SJCRH30 (cell line): Measurements from ENCODE around the gene DYNC2H1. TPM values are rescaled to one million over a fixed set of nuclear protein-coding genes. Genes with fewer than 3 reads are reported as not detected.

Experiments
- DNase-seq, 2 experiments: peaks; one replicate each; pipeline ENCODE4 v3.0.0-alpha.2; 2015 to 2020
- H3K27ac ChIP-seq: fragments of 250-450 bp; sonication (Bioruptor Pico); 2 replicates; pipeline ENCODE4 v1.5.1; 2020; ENCODE audit warnings: mild to moderate bottlenecking, moderate library complexity
- H3K27me3 ChIP-seq: fragments of 250-450 bp; sonication (Bioruptor Pico); 2 replicates; pipeline ENCODE4 v1.5.1; 2020; ENCODE audit warnings: mild to moderate bottlenecking, moderate library complexity
- H3K36me3 ChIP-seq: fragments of 250-450 bp; sonication (Bioruptor Pico); 2 replicates; pipeline ENCODE4 v1.5.1; 2020; ENCODE audit warnings: mild to moderate bottlenecking, moderate library complexity
- H3K4me1 ChIP-seq: fragments of 250-450 bp; sonication (Bioruptor Pico); 2 replicates; pipeline ENCODE4 v1.5.1; 2020; ENCODE audit warnings: mild to moderate bottlenecking, moderate library complexity
- H3K4me3 ChIP-seq: fragments of 250-450 bp; sonication (Bioruptor Pico); 2 replicates; pipeline ENCODE4 v1.5.1; 2020; ENCODE audit warnings: mild to moderate bottlenecking, moderate library complexity
- H3K9me3 ChIP-seq: fragments of 250-450 bp; sonication (Bioruptor Pico); replicated peaks from 2 replicates; pipeline ENCODE4 v1.5.1; 2020; ENCODE audit warnings: mild to moderate bottlenecking, moderate library complexity
- total RNA-seq: library from RNA; depleted of rRNA; stranded (reverse); fragments of >200 nt; shearing (Covaris generic); gene quantifications from 2 replicates; pipeline ENCODE4 v1.2.3, GENCODE V29; 2014; rRNA removed

Gene DYNC2H1, protein sequence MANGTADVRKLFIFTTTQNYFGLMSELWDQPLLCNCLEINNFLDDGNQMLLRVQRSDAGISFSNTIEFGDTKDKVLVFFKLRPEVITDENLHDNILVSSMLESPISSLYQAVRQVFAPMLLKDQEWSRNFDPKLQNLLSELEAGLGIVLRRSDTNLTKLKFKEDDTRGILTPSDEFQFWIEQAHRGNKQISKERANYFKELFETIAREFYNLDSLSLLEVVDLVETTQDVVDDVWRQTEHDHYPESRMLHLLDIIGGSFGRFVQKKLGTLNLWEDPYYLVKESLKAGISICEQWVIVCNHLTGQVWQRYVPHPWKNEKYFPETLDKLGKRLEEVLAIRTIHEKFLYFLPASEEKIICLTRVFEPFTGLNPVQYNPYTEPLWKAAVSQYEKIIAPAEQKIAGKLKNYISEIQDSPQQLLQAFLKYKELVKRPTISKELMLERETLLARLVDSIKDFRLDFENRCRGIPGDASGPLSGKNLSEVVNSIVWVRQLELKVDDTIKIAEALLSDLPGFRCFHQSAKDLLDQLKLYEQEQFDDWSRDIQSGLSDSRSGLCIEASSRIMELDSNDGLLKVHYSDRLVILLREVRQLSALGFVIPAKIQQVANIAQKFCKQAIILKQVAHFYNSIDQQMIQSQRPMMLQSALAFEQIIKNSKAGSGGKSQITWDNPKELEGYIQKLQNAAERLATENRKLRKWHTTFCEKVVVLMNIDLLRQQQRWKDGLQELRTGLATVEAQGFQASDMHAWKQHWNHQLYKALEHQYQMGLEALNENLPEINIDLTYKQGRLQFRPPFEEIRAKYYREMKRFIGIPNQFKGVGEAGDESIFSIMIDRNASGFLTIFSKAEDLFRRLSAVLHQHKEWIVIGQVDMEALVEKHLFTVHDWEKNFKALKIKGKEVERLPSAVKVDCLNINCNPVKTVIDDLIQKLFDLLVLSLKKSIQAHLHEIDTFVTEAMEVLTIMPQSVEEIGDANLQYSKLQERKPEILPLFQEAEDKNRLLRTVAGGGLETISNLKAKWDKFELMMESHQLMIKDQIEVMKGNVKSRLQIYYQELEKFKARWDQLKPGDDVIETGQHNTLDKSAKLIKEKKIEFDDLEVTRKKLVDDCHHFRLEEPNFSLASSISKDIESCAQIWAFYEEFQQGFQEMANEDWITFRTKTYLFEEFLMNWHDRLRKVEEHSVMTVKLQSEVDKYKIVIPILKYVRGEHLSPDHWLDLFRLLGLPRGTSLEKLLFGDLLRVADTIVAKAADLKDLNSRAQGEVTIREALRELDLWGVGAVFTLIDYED (N-terminal part only)
- total RNA-seq, result 12.2 and 13.9 TPM in 2 replicates

- peaks cover 6% of the 10 kb centered on the region; the same call in 1 of the 2 replicates for H3K4me1 ChIP-seq
- H3K4me3 ChIP-seq, result peak within 1 kb of the TSS; percentile 79
- H3K36me3 ChIP-seq, result no peaks in the 10 kb centered on the region
- H3K27ac ChIP-seq, result peak within 1 kb of the TSS; percentile 36
- H3K27me3 ChIP-seq, result no peaks in the 10 kb centered on the region
- DNase-seq, result peak; percentile 82 to 84
- no peaks in the 10 kb centered on the region for H3K9me3 ChIP-seq
Observed at GRCh38 chr11:103108933-103109817, at the start of gene DYNC2H1. DYNC2H1 (plus strand) TSS chr11:103109426; CDS start chr11:103109575, 149 bp downstream.

- H3K27me3 ChIP-seq, result no peaks in the 10 kb centered on the region
- peaks cover 19% of the 10 kb centered on the region for H3K36me3 ChIP-seq
- H3K4me3 ChIP-seq, result no peak overlapping the region
- H3K27ac ChIP-seq, result no peak overlapping the region
- no peak for DNase-seq
- H3K4me1 ChIP-seq, result no peaks in the 10 kb centered on the region
- H3K9me3 ChIP-seq, result no peaks in the 10 kb centered on the region
Observed at GRCh38 chr11:103061656-103062055, 47.6 kb upstream of the DYNC2H1 start.

GRCh38 chr11:103067118-103067517, 42.1 kb upstream of the DYNC2H1 start:
- no peak for DNase-seq
- Histone ChIP-seq H3K36me3 (peaks cover 13% of the 10 kb centered on the region), H3K4me3 (no peak overlapping the region), H3K9me3 (no peaks in the 10 kb centered on the region), H3K27me3 (no peaks in the 10 kb centered on the region), H3K27ac (no peak overlapping the region), H3K4me1 (no peaks in the 10 kb centered on the region)

DNA sequence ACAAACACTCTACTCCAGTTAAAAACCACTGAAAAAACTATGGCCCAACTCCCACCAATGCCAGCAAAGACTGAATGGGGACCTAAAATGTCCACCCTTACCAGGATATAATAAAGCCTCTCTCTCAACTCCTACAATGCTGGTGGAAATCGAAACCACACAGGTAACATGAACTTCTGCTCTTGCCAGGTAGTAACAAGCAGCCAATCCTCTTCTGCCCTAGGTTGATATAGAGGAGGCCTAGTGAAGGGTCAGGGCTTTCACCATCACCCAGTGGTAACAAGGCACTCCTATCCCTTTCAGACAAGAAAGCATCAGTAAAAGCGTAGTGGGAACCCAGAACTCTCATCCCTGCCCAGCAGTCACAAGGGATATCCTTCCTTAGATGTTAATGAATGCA, 39.9 kb upstream of the DYNC2H1 start:
- DNase-seq, result no peak
- Histone ChIP-seq H3K4me1 (no peaks in the 10 kb centered on the region), H3K27ac (no peak overlapping the region), H3K36me3 (peaks cover 7% of the 10 kb centered on the region), H3K4me3 (no peak overlapping the region), H3K27me3 (no peaks in the 10 kb centered on the region), H3K9me3 (no peaks in the 10 kb centered on the region)

DNA sequence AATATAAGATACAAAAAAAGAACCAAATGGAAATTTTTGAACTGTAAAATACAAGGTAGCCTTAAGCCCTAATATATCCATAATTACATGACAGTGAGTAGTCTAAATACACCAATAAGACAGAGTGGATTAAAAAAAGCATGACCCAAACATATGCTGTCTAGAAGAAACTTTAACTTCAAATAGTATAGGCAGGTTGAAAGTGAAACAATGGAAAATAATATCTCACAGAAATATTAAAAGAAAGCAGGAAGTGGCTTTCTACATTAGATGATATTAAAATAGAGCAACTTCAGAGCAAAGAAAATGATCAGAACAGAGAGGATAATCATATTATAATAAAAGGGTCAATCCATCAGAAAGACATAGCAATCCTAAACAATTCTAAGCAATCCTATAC, 39.1 kb upstream of the DYNC2H1 start:
- Histone ChIP-seq H3K36me3 (peaks cover 6% of the 10 kb centered on the region), H3K4me3 (no peak overlapping the region), H3K9me3 (no peaks in the 10 kb centered on the region), H3K27ac (no peak overlapping the region), H3K4me1 (no peaks in the 10 kb centered on the region), H3K27me3 (no peaks in the 10 kb centered on the region)
- DNase-seq, result no peak

DNA sequence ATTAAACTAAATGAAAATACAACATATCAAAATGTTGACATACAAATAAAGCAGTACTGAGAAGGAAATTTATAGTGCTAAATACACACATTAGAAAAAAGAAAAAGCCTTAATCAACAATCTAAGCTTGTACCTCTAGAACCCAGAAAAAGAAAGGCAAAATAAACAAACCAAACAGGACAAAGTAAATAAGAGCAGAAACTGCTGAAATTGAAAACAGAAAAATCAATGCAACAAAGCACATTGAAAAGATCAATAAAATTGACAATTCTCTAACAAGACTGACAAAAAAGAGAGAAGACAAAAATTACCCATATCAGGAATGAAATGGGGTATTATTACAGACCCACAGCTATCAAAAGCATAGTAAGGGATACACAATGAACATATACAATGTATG, 38.2 kb upstream of the DYNC2H1 start:
- Histone ChIP-seq H3K4me1 (no peaks in the 10 kb centered on the region), H3K27ac (no peak overlapping the region), H3K4me3 (no peak overlapping the region), H3K36me3 (peaks cover 2% of the 10 kb centered on the region; the same call in 1 of the 2 replicates), H3K27me3 (no peaks in the 10 kb centered on the region), H3K9me3 (no peaks in the 10 kb centered on the region)
- no peak for DNase-seq

GRCh38 chr11:103076361-103076760, 32.9 kb upstream of the DYNC2H1 start:
- no peaks in the 10 kb centered on the region for H3K9me3 ChIP-seq
- no peak overlapping the region for H3K4me3 ChIP-seq
- peaks cover 21% of the 10 kb centered on the region for H3K36me3 ChIP-seq
- H3K4me1 ChIP-seq, result no peaks in the 10 kb centered on the region
- H3K27me3 ChIP-seq, result no peaks in the 10 kb centered on the region
- no peak overlapping the region for H3K27ac ChIP-seq
- DNase-seq, result no peak

GRCh38 chr11:103077554-103077953, 31.7 kb upstream of the DYNC2H1 start:
- H3K4me3 ChIP-seq, result no peak overlapping the region
- H3K9me3 ChIP-seq, result no peaks in the 10 kb centered on the region
- H3K27ac ChIP-seq, result no peak overlapping the region
- no peak for DNase-seq
- peaks cover 28% of the 10 kb centered on the region for H3K36me3 ChIP-seq
- H3K27me3 ChIP-seq, result no peaks in the 10 kb centered on the region
- H3K4me1 ChIP-seq, result no peaks in the 10 kb centered on the region

GRCh38 chr11:103078710-103079109, 30.5 kb upstream of the DYNC2H1 start:
- Histone ChIP-seq H3K27ac (no peak overlapping the region), H3K4me1 (no peaks in the 10 kb centered on the region), H3K27me3 (no peaks in the 10 kb centered on the region), H3K9me3 (no peaks in the 10 kb centered on the region), H3K36me3 (peaks cover 28% of the 10 kb centered on the region), H3K4me3 (no peak overlapping the region)
- DNase-seq, result no peak

- DNase-seq, result no peak
- Histone ChIP-seq H3K36me3 (peaks cover 31% of the 10 kb centered on the region), H3K4me1 (no peaks in the 10 kb centered on the region), H3K4me3 (no peak overlapping the region), H3K27me3 (no peaks in the 10 kb centered on the region), H3K27ac (no peak overlapping the region), H3K9me3 (no peaks in the 10 kb centered on the region)
Observed at GRCh38 chr11:103079833-103080232, 29.4 kb upstream of the DYNC2H1 start.

- Histone ChIP-seq H3K27me3 (no peaks in the 10 kb centered on the region), H3K27ac (no peak overlapping the region), H3K36me3 (peaks cover 17% of the 10 kb centered on the region), H3K4me3 (no peak overlapping the region), H3K4me1 (peaks cover 6% of the 10 kb centered on the region; the same call in 1 of the 2 replicates), H3K9me3 (no peaks in the 10 kb centered on the region)
- DNase-seq, result no peak
Observed at GRCh38 chr11:103085758-103086365, 23.4 kb upstream of the DYNC2H1 start.

GRCh38 chr11:103086461-103086860, 22.8 kb upstream of the DYNC2H1 start:
- Histone ChIP-seq H3K27me3 (no peaks in the 10 kb centered on the region), H3K4me1 (peaks cover 6% of the 10 kb centered on the region; the same call in 1 of the 2 replicates), H3K36me3 (peaks cover 14% of the 10 kb centered on the region), H3K27ac (no peak overlapping the region), H3K4me3 (no peak overlapping the region), H3K9me3 (no peaks in the 10 kb centered on the region)
- no peak for DNase-seq

DNA sequence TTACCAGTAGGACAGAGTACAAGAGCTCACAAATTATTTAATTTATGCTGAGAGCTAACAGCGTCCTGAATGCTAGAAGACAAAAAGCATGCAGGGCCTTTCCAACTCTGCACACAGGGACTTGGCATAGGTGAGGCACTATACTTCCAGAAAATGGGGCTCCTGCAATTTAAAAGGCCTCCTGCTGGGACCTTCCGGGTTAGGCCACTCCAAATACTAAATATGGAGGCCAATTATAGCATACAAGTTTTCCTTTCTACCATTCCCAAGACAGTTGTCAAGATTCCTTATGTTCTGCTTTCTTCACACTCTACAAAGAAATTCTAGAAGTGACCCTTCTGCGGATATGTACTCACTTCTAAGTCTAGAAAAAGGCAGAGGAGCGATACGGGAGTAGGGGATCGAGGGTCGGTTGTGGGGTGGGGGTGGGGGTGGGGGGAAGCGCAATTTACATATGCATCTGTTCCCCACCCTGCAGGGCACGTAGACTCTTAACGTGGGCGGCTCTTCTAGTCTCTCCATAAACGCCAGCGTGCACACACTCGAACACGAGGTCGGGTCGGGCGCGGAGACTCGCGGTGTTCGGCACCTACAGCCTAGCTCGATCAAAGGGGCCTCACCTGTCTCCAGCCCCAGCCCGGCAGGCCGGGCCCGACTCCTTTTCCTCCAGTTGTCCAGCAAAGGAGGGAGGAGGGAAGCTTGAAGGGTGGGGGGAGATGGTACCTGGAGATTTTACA, 18.0 kb upstream of the DYNC2H1 start:
- H3K4me1 ChIP-seq, result peaks cover 6% of the 10 kb centered on the region; the same call in 1 of the 2 replicates
- no peaks in the 10 kb centered on the region for H3K9me3 ChIP-seq
- DNase-seq, result peak; percentile 29 to 52
- H3K27ac ChIP-seq, result peak overlapping the region; percentile 60
- H3K27me3 ChIP-seq, result no peaks in the 10 kb centered on the region
- peaks cover 4% of the 10 kb centered on the region for H3K36me3 ChIP-seq
- H3K4me3 ChIP-seq, result peak overlapping the region; percentile 85
